Esophagus (tissue), 2 donors: ENCODE results near the gene CDHR2. TPM values are rescaled to one million over a fixed set of nuclear protein-coding genes. Genes with fewer than 3 reads are reported as not detected.

ENCODE experiments used
- H3K27ac ChIP-seq, 2 donors: one replicate each; pipeline ENCODE4 v1.5.1; 2013; ENCODE audit warnings: low read depth in 2 of 2, mild to moderate bottlenecking in 2 of 2, inconsistent platforms in 1 of 2, low read length in 1 of 2, moderate library complexity in 1 of 2
- H3K27me3 ChIP-seq, 2 donors: one replicate each; pipeline ENCODE4 v1.6.1; 2013; ENCODE audit warnings: low read length in 2 of 2, control low read depth in 1 of 2, mild to moderate bottlenecking in 1 of 2; ENCODE audit not compliant: insufficient read depth in 2 of 2, control insufficient read depth in 1 of 2
- H3K36me3 ChIP-seq, 2 donors: one replicate each; pipeline ENCODE4 v1.6.1; 2013; ENCODE audit warnings: low read length in 1 of 2; ENCODE audit not compliant: control insufficient read depth in 2 of 2, insufficient read depth in 2 of 2
- H3K4me1 ChIP-seq, 2 donors: one replicate each; pipeline ENCODE4 v1.6.1; 2013; ENCODE audit warnings: low read length in 1 of 2; ENCODE audit not compliant: control insufficient read depth in 2 of 2, insufficient read depth in 2 of 2
- H3K4me3 ChIP-seq, 2 donors: one replicate each; pipeline ENCODE4 v1.5.1; 2013; ENCODE audit warnings: low read length in 2 of 2, mild to moderate bottlenecking in 2 of 2, low read depth in 1 of 2, moderate library complexity in 1 of 2
- H3K9me3 ChIP-seq, 2 donors: one replicate each; pipeline ENCODE4 v1.6.1; 2013; ENCODE audit warnings: mild to moderate bottlenecking in 2 of 2, low read depth in 1 of 2, low read length in 1 of 2, moderate library complexity in 1 of 2; ENCODE audit not compliant: control insufficient read depth in 2 of 2, insufficient read depth in 1 of 2
- WGBS, 2 donors: extraction: QIAGEN DNeasy Blood & Tissue Kit; methylation state at CpG; one replicate each; pipeline ENCODE4 v1.1.7; 2013; 5-methylcytosine and 5-hydroxymethylcytosine counted together
- polyA plus RNA-seq, 2 donors: library from polyadenylated mRNA; stranded (reverse); fragments of 200-250 nt; gene quantifications; one replicate each; pipeline ENCODE4 v1.2.3, GENCODE V29; 2013
- donor health status: healthy with polysubstance abuse.
- donor health status: Bipolar disorder and iron deficiency.

The CDHR2 gene
- polyA plus RNA-seq, 2 donors, result 0.01 to 0.08 TPM

- H3K4me1 ChIP-seq, result peaks cover 5 to 48% of the 10 kb centered on the region in 2 donors
- 0% methylated on average over 43 of the region's 43 CpGs for WGBS, 2 donors
- peak overlapping the region; percentile 94 to 99 for H3K27ac ChIP-seq
- no peaks in the 10 kb centered on the region for H3K9me3 ChIP-seq
- H3K36me3 ChIP-seq, result peaks cover 0 to 3% of the 10 kb centered on the region in 2 donors
- H3K27me3 ChIP-seq, result no peaks in the 10 kb centered on the region
- H3K4me3 ChIP-seq, result peak overlapping the region; percentile 81 to 84
Measured at GRCh38 chr5:176537554-176538229, 11.4 kb upstream of the CDHR2 start.

- H3K9me3 ChIP-seq, result no peaks in the 10 kb centered on the region
- WGBS, 2 donors, result 21 to 24% methylated on average over 13 of the region's 13 CpGs
- no peaks in the 10 kb centered on the region for H3K27me3 ChIP-seq
- peaks cover 0 to 3% of the 10 kb centered on the region in 2 donors for H3K36me3 ChIP-seq
- H3K4me3 ChIP-seq, result peak overlapping the region; percentile 6 to 27
- H3K27ac ChIP-seq, result peak overlapping the region; percentile 89 to 91
- H3K4me1 ChIP-seq, result peaks cover 5 to 41% of the 10 kb centered on the region in 2 donors
Measured at GRCh38 chr5:176538230-176538988, 10.7 kb upstream of the CDHR2 start.

GRCh38 chr5:176538989-176539384 is 10.2 kb upstream of the CDHR2 start:
- peaks cover 0 to 3% of the 10 kb centered on the region in 2 donors for H3K36me3 ChIP-seq
- 34 to 41% methylated on average over 5 of the region's 5 CpGs for WGBS, 2 donors
- no peaks in the 10 kb centered on the region for H3K9me3 ChIP-seq
- H3K4me3 ChIP-seq, result no peak overlapping the region
- H3K27ac ChIP-seq, result peak overlapping the region in 1 of 2 donors; percentile 47
- peaks cover 3 to 36% of the 10 kb centered on the region in 2 donors for H3K4me1 ChIP-seq
- H3K27me3 ChIP-seq, result no peaks in the 10 kb centered on the region

GRCh38 chr5:176540476-176540899 is 8.7 kb upstream of the CDHR2 start:
- WGBS, 2 donors, result 90% methylated on average over 8 of the region's 8 CpGs
- no peak overlapping the region for H3K27ac ChIP-seq

GRCh38 chr5:176540956-176541337 is 8.2 kb upstream of the CDHR2 start:
- peak overlapping the region; percentile 96 to 98 for H3K27ac ChIP-seq
- H3K4me1 ChIP-seq, result peaks cover 0 to 25% of the 10 kb centered on the region in 2 donors
- 78 to 85% methylated on average over 8 of the region's 8 CpGs for WGBS, 2 donors

More at GRCh38 chr5:176540476-176540899, 8.7 kb upstream of the CDHR2 start:
- Histone ChIP-seq H3K4me1 (peaks cover 0 to 24% of the 10 kb centered on the region in 2 donors), H3K4me3 (no peak overlapping the region), H3K36me3 (no peaks in the 10 kb centered on the region), H3K9me3 (no peaks in the 10 kb centered on the region), H3K27me3 (no peaks in the 10 kb centered on the region)

GRCh38 chr5:176541338-176542134 is 7.6 kb upstream of the CDHR2 start:
- H3K4me1 ChIP-seq, result peaks cover 0 to 25% of the 10 kb centered on the region in 2 donors
- no peaks in the 10 kb centered on the region for H3K9me3 ChIP-seq
- H3K27ac ChIP-seq, result peak overlapping the region; percentile 96 to 98
- no peak overlapping the region for H3K4me3 ChIP-seq
- H3K36me3 ChIP-seq, result no peaks in the 10 kb centered on the region
- no peaks in the 10 kb centered on the region for H3K27me3 ChIP-seq
- 36 to 48% methylated on average over 11 to 12 of the region's 12 CpGs for WGBS, 2 donors

More at GRCh38 chr5:176540956-176541337, 8.2 kb upstream of the CDHR2 start:
- Histone ChIP-seq H3K27me3 (no peaks in the 10 kb centered on the region), H3K4me3 (no peak overlapping the region), H3K9me3 (no peaks in the 10 kb centered on the region), H3K36me3 (no peaks in the 10 kb centered on the region)

GRCh38 chr5:176542135-176542595 is 7.0 kb upstream of the CDHR2 start:
- Histone ChIP-seq H3K4me1 (peaks cover 0 to 25% of the 10 kb centered on the region in 2 donors), H3K9me3 (no peaks in the 10 kb centered on the region), H3K36me3 (no peaks in the 10 kb centered on the region), H3K4me3 (peak overlapping the region; percentile 66 to 82), H3K27ac (peak overlapping the region; percentile 96 to 98), H3K27me3 (no peaks in the 10 kb centered on the region)
- whole genome bisulfite sequencing, 2 donors, result 37 to 50% methylated on average over 16 of the region's 16 CpGs

- Histone ChIP-seq H3K4me3 (peak overlapping the region; percentile 66 to 82), H3K36me3 (no peaks in the 10 kb centered on the region), H3K9me3 (no peaks in the 10 kb centered on the region), H3K27me3 (no peaks in the 10 kb centered on the region), H3K4me1 (peaks cover 0 to 25% of the 10 kb centered on the region in 2 donors), H3K27ac (peak overlapping the region; percentile 96 to 98)
- 1 to 2% methylated on average over 60 to 110 of the region's 110 CpGs for WGBS, 2 donors
Measured at GRCh38 chr5:176542596-176543427, 6.3 kb upstream of the CDHR2 start.
